ENCODE results near the gene SNW1.

- TF ChIP-seq ZNF274 (IDR thresholded peaks at IDR 0.05; ENCODE audit: low read length): no peak
- TF ChIP-seq ZNF274 (tag by site-specific recombination; IDR thresholded peaks at IDR 0.05; ENCODE audit: borderline replicate concordance): no peak
- TF ChIP-seq CTCF (tag by site-specific recombination; IDR thresholded peaks at IDR 0.05): no peak
- no peak for TF ChIP-seq WT1 (tag by site-specific recombination; IDR thresholded peaks at IDR 0.05)
- TF ChIP-seq ATF2 (tag by site-specific recombination; IDR thresholded peaks at IDR 0.05; ENCODE audit: low read depth): no peak
- TF ChIP-seq ZNF350 (tag by site-specific recombination; IDR thresholded peaks at IDR 0.05): no peak
- no peak for TF ChIP-seq SALL2 (tag by site-specific recombination; IDR thresholded peaks at IDR 0.05; ENCODE audit: borderline replicate concordance)
- no peak for TF ChIP-seq ZNF596 (tag by site-specific recombination; IDR thresholded peaks at IDR 0.05)
- TF ChIP-seq MYNN (tag by site-specific recombination; IDR thresholded peaks at IDR 0.05; ENCODE audit: borderline replicate concordance): no peak
- TF ChIP-seq ZNF174 (tag by site-specific recombination; IDR thresholded peaks at IDR 0.05): no peak
- TF ChIP-seq ZNF837 (tag by site-specific recombination; IDR thresholded peaks at IDR 0.05): no peak
- TF ChIP-seq ZNF558 (tag by site-specific recombination; IDR thresholded peaks at IDR 0.05): no peak
- TF ChIP-seq ZNF48 (tag by site-specific recombination; IDR thresholded peaks at IDR 0.05): no peak
Measured at GRCh38 chr14:77786148-77786547, 25.2 kb upstream of the SNW1 start.
